ENCODE data around the gene DEFB124.
"Not testable (repeated sequence)": the region's sequence is repeated elsewhere in the genome, so short reads cannot be mapped to it uniquely, and the experiment has no call there.

Gene DEFB124

GRCh38 chr20:31474758-31475427 lies at the start of gene DEFB124, which contains the start of gene REM1:
Gene DEFB124, minus strand, starts transcription at chr20:31475127. Its CDS starts 2,114 bp downstream, at chr20:31473013.
Gene REM1, plus strand, starts transcription at chr20:31475288. Its CDS starts 1,158 bp downstream, at chr20:31476446.
- FAIRE-seq: no peak

GRCh38 chr20:31523361-31524283 lies 48.7 kb upstream of the DEFB124 start:
- no peak for FAIRE-seq

- FAIRE-seq: no peak
Measured at GRCh38 chr20:31522731-31523130, 47.8 kb upstream of the DEFB124 start.

GRCh38 chr20:31521267-31521666 lies 46.3 kb upstream of the DEFB124 start:
- FAIRE-seq: not testable (repeated sequence)

- no peak for FAIRE-seq
Measured at GRCh38 chr20:31517373-31517772, 42.4 kb upstream of the DEFB124 start.

GRCh38 chr20:31516651-31517050 lies 41.7 kb upstream of the DEFB124 start:
- FAIRE-seq: no peak

GRCh38 chr20:31516166-31516565 lies 41.2 kb upstream of the DEFB124 start:
- no peak for FAIRE-seq

GRCh38 chr20:31515775-31516107 lies 40.8 kb upstream of the DEFB124 start:
- no peak for FAIRE-seq

GRCh38 chr20:31515072-31515774 lies 40.3 kb upstream of the DEFB124 start:
- FAIRE-seq: no peak

- no peak for FAIRE-seq
Measured at GRCh38 chr20:31514154-31515071, 39.5 kb upstream of the DEFB124 start, which contains the start of gene HM13. Gene HM13, plus strand, starts transcription at chr20:31514442. Its CDS starts 110 bp downstream, at chr20:31514552.

GRCh38 chr20:31508517-31509244 lies 33.8 kb upstream of the DEFB124 start:
- FAIRE-seq: no peak

- FAIRE-seq: no peak
Measured at GRCh38 chr20:31505903-31506302, 31.0 kb upstream of the DEFB124 start.

- peak; percentile 28 for FAIRE-seq
Measured at GRCh38 chr20:31502884-31503673, 28.2 kb upstream of the DEFB124 start.

GRCh38 chr20:31500527-31500926 lies 25.6 kb upstream of the DEFB124 start:
- no peak for FAIRE-seq

GRCh38 chr20:31497838-31498540 lies 23.1 kb upstream of the DEFB124 start:
- FAIRE-seq: no peak

- no peak for FAIRE-seq
Measured at GRCh38 chr20:31496761-31497295, 21.9 kb upstream of the DEFB124 start.

GRCh38 chr20:31494131-31494530 lies 19.2 kb upstream of the DEFB124 start:
- FAIRE-seq: no peak

- FAIRE-seq: no peak
Measured at GRCh38 chr20:31490752-31491151, 15.8 kb upstream of the DEFB124 start.

GRCh38 chr20:31489152-31489551 lies 14.2 kb upstream of the DEFB124 start:
- FAIRE-seq: no peak

GRCh38 chr20:31488115-31488514 lies 13.2 kb upstream of the DEFB124 start:
- FAIRE-seq: no peak
